HG03159 (cell line): ENCODE data around the gene BORCS8.
"Not testable (repeated sequence)": the region's sequence is repeated elsewhere in the genome, so short reads cannot be mapped to it uniquely, and the experiment has no call there.

Source experiments
- ATAC-seq: cut with Tn5 transposase; IDR thresholded peaks from one replicate; pipeline ENCODE4 v1.9.1; 2021; ENCODE audit warnings: mild to moderate bottlenecking, moderate library complexity; ENCODE audit not compliant: unreplicated experiment

The BORCS8 gene

DNA sequence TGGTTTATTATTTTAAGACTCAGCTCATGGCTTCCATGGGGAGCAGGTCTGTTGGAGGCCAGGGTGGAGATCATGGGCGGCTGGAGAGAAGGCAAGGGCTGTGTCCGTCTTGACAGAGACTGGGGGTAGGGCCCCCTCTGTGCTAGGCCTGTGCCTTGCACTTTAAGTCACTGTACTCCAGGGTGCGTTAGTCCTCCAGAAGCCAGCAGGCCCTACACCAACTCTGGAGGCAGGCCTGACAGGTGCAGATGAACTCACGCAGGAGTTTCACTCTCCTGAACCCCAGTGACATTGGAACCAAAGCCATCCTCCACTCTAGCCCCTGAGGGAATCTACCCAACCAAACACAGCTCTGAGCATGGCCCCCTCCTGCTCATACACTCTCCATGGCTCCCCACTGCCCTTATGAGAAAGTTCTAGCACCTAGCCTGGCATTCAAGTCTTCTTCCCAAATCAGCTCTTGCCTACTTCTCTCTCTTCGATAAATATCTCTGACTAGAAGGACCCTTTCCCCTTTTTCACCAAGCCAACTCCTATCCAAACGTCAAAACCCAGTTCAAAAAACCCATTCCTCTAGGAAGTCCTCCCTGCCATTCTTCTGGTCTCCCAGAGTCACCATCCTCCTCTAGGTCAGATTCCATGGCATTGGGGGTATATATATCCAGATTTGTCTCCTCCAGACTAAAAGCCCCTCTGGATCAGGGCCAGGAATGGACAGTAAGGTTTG is 37.0 kb downstream of the BORCS8 start:
- ATAC-seq = no peak

DNA sequence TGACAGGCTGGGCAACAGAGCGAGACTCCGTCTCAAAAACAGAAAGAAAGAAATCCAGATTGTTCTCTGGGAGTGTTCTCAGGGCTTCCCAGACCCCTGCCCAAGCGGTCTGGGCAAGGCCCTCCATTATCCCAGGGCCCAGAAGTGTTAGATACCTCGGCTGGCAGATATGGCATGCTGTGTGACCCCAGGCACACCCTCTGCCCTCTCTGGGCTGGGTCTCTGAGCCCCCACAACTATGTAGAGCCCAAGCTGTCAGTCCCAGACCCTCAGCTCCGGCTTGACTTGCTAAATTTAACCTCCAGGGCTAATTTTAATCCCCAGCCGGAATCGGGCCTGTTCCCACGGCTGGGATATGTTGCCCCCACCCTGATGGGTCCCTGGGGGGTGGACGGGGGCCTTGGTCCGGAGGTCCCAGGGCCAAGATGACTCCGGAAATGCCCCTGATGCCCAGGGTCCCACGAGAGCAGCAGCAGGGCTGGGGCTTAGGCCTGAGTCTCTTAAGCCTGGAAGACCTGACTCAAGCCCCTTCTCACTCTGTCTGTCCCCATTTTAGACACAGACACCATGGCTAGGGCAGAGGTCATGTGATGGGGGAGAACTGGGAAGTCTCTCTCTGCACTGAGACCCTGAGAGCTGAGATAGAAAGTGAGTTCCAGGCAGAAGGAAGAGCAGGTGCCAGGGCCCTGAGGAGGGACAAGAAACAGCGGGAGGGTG is 39.1 kb downstream of the BORCS8 start:
- no peak for ATAC-seq

DNA sequence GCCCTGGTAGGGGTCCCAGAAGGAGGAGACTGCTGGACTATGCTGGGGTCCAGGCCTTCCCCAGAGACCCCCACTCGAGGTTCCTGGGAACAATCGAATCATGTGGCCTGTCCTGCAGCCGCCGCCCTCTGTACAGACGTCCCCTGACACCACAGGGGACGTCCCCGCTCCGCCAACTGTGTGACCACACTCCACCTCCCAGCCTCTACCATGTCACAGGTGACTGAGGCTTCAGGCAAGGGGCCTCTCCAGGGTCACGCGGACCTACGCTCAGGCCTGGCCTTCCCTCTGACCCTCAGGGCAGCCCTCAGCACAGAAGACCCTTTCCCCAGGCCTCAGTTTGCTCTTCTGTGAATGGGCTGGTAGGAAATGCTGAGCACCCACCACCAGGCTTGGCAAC is 40.5 kb downstream of the BORCS8 start:
- ATAC-seq = no peak

GRCh38 chr19:19149435-19149834 is 42.5 kb downstream of the BORCS8 start:
- ATAC-seq = no peak

GRCh38 chr19:19148504-19148903 is 43.4 kb downstream of the BORCS8 start:
- ATAC-seq = not testable (repeated sequence)

DNA sequence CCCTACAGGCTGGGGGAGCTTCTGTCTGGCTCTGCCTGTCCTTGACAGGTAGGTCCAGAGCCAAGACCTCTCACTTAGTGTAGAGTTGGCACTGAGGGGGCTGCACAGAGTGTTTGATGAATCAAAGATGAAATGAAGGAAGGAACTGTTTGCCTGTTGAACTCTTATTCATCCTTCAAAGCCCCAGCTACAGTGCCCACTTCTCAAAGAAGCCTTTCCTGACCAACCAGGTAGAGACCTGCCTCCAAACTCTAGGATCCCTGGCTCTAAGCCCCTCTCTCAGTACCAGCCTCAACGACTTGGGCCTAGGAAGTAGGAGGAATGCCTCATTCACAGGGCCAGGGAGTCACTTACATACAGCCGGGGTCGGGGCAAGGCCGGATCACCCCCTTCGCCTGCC is 44.6 kb downstream of the BORCS8 start:
- ATAC-seq = no peak

GRCh38 chr19:19146865-19147264 is 45.1 kb downstream of the BORCS8 start:
- no peak for ATAC-seq

DNA sequence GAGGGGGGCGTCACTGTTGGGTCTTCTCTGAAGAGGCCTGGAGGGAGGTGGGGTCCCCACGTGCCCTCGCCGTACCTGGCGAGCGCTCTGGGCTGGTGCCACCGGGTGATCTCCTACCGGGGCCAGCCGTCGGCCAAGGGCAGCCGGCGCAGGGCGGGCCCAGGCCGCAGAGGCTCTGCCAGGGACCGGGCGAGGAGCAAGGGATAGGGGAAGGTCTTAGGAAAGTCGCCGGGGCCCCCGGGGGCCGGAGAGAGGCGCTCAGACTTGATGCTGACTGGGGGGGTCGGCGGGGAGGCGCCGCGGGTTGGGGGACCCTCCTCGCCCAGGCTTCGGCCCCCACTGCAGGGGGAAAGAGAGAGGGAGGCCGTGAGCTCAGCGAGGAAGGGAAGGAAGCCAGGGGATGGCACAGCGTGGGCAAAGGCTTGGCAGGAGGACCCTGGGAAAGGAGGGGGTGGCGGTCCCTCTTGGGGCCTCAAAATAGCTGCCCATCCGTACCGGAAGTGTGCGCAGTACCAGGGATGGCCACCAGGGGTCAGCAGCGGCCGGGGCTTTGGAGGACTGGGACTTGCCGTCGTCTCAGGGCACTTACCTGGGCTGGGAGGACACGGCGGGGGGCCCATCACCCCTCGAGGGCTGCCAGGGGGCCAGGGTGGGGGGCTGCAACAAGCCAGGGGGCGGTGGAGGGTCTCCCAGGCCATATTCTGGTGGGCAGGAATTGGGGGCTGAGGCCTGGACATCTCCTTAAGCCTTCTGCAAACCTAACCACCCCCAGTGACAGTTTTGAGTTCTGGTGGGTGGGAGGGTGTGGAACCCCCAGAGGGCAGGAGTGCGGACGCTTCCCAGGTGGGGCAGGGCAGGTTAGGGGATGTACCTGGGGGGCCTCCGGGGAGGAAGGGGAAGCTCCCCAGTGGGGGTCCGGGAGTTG is 46.0 kb downstream of the BORCS8 start:
- no peak for ATAC-seq

DNA sequence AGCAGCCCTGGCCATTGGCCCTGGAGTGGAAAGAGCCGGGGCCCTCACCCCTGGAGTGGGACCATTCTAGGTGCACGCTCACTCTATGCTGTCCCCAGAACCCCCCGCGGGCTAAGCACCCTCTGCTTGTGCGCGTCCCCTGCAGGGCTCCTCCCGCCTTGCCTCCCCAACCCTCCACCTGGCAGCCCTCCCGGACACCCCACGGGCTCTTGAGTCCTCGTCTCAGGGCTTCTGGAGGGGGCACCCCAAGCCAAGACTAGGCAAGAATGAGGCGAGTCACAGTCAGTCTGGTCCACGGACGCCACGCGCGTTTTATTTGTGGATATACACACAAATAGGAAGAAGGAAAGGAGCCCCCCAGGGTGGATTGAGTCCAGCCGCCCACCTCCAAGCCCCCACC is 46.7 kb downstream of the BORCS8 start:
- ATAC-seq = no peak

DNA sequence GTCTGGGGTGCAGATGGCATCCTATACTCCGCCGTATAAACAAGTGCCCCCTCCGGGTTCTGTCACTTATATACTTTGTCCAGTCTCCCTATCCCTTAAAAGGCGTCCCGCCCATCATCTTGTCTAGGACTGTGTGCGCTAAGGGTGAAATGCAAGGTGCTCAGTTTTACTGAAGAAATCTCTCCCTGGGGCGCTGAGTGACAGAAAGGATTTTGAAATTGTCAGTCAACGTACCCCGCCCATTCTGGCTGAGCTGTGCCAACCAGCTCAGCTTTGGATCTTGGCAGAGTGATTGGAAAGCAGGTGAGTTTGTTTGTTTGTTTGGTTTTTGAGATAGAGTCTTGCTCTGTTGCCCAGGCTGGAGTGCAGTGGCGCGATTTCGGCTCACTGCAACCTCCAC is 49.6 kb downstream of the BORCS8 start:
- no peak for ATAC-seq

- no peak for ATAC-seq
Measured at GRCh38 chr19:19140476-19140875, 51.5 kb downstream of the BORCS8 start.

GRCh38 chr19:19139876-19140229 is 52.1 kb downstream of the BORCS8 start:
- no peak for ATAC-seq

DNA sequence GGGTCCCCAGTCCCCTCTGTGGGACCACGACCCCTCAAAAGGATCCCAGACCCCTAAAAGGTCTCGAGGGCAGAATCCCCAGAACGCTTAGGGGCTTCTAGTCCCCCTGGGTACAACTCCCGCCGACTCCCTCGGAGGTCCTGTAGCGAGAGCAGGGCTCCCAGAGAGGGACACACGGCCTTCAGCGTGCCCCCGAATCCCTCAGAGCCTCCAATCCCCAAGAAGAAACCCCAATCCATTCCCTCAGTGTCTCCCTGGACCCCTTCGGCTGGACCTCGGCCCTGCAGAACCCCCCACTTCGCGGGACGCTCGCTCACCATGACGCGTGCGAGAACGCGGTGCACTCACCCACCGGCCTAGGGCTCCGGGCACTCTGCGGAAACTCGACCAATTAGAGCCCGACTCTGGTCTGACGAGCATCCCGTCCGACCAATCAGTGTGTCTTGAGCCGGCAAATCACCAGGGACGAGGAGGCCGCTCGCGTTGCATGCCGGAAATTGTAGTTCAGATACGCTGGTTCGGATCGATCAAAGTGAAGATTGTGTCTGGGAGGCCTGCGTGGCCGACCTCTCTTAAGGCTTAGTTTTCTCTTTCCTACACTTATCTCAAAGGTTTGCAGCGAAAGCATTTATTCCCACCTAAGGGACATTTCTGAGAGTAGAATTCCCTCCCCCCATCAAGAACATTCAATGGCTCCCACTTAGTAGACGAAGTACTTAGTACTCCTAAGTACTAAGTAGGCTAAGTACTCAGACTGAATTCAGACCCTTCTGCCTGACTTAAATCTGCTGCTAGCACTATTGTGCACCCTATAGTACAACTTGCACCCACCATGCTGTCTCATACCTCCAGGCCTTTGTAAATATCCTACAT is 53.6 kb downstream of the BORCS8 start, which contains the start of gene TMEM161A:
TSS of gene TMEM161A (minus strand) at position 370 of the 873 bp plus-strand sequence. CDS start at position 320, 50 bp downstream.
- ATAC-seq = peak; percentile 94

- no peak for ATAC-seq
Measured at GRCh38 chr19:19137556-19138108, 54.3 kb downstream of the BORCS8 start.

DNA sequence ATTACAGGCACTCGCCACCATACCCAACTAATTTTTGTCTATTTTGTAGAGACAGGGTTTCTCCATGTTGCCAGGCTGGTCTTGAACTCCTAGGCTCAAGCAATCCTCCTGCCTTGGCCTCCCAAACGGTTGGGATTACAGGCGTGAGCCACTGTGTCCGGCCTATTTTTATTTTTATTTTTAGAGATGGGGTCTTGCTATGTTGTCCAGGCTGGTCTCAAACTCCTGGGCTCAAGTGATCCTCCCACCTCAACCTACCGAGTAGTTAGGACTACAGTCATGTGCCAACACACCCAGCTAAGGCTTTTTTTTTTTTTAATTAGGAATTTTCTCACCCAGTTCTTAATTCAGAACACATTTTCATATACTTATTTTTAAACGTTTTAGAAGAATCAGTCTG is 56.2 kb downstream of the BORCS8 start:
- not testable (repeated sequence) for ATAC-seq

DNA sequence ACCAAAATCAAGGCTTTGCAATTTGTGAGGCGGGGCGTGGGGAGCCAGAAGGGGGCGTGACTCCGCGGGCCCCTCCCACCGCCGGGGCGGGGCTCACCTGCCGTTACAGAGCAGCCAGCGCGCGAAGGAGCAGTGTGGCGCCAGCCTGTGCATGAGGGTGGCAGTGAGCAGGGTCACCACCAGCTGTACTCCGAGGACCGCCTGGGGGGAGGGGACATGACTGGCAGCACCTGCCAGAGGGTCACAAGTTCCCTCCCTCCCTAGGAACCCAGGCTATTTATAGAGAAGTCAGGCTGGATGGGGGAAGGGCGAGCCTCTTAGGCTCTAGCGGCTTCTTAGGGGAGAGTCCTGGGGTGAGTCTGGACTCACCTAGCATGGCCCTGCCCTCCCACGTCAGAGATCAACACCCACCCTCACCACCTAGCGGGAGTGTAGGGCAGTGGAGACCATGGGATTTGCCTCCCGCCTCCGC is 57.2 kb downstream of the BORCS8 start:
- ATAC-seq = no peak

- ATAC-seq = no peak
Measured at GRCh38 chr19:19133985-19134384, 58.0 kb downstream of the BORCS8 start.

DNA sequence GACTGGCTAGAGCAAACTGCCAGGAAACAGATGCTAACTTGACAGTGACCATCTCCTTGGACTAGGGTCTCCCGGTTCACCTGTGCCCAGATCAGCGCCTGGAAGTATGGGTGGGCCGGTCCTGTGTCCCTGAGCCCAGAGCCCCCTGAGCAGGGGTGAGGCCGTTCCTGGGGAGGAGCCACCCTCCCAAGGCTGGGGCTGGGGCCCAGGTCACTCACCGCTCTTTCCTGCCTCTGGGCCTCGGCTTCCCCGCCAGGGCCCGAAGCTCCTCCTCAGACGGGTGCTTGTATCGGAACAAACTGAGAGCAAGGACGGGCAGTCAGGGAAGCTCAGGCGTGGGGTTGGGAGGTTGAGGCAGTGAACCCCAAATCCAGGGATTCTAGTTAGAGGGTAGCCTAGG is 59.0 kb downstream of the BORCS8 start:
- ATAC-seq = no peak

GRCh38 chr19:19131989-19132388 is 60.0 kb downstream of the BORCS8 start:
- no peak for ATAC-seq
